ENCODE measurements around the gene TTLL12.

GRCh38 chr22:43203471-43203981 is 16.6 kb upstream of the TTLL12 start:
- TF ChIP-seq CTCF (IDR thresholded peaks at IDR 0.05; ENCODE audit: insufficient read depth, low read length): no peak
- no peak for TF ChIP-seq GABPA (IDR thresholded peaks at IDR 0.05; ENCODE audit: low read depth)

Measured in HL-60 (cell line).